ENCODE data around the gene WDFY4. TPM values are rescaled to one million over a fixed set of nuclear protein-coding genes. Genes with fewer than 3 reads are reported as not detected.

WDFY4 gene
- total RNA-seq, 1 experiment from 2014 or later = not detected

DNA sequence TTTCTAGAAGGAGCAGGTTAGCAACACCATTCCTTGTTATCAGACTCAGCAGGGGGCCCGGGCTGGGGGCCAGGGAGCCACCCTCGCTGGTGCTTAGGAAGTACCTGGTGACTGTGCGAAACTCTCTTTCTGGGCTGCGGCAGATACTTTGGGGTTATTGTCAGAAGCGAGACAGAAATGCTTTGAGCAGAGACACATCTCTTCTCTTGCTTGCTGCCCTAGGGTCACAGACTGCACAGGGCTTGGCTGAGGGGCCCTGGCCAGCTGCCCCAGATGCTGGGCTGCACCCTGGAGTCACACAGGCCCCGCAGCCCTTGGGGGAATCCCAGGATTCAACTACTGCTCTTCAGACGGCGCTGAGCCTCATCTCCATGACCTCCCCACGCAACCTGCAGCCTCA is 91.9 kb downstream of the WDFY4 start:
- peaks cover 10 to 13% of the 10 kb centered on the region in 2 experiments for H3K4me1 Mint-ChIP-seq
- H3K79me2 ChIP-seq (ENCODE audit: insufficient read depth, low read length) = no peaks in the 10 kb centered on the region
- no CpG with 5 or more reads among the region's 9 CpGs for WGBS (ENCODE audit: extremely low coverage, insufficient read length, low lambda C conversion rate)

More for the DNA sequence above, 91.9 kb downstream of the WDFY4 start:
- Histone ChIP-seq H3K9me3 (ENCODE audit: control insufficient read depth, low read depth, low read length) (no peaks in the 10 kb centered on the region), H3K4ac (ENCODE audit: low read depth, low read length) (no peak overlapping the region), H3K23ac (ENCODE audit: insufficient read length, low read depth, low read length) (no peak overlapping the region), H3K4me1 (ENCODE audit: insufficient read depth, low read length) (no peaks in the 10 kb centered on the region), H2BK120ac (ENCODE audit: low read depth, low read length, poor library complexity, severe bottlenecking) (no peak overlapping the region), H2BK15ac (ENCODE audit: low read depth, low read length) (no peak overlapping the region), H3K4me2 (ENCODE audit: insufficient read depth, insufficient read length, low read length) (no peak overlapping the region), H2AK5ac (ENCODE audit: insufficient read length, low read length) (no peak overlapping the region), H3K56ac (ENCODE audit: insufficient read length, low read depth, low read length) (no peak overlapping the region), H3K9ac (ENCODE audit: extremely low read depth, insufficient read length, low read length) (no peak overlapping the region), H2AFZ (ENCODE audit: low read length) (no peak overlapping the region), H3K23me2 (ENCODE audit: insufficient read length, low read depth, low read length, poor library complexity, severe bottlenecking) (no peaks in the 10 kb centered on the region), H2BK20ac (ENCODE audit: low read depth, low read length, poor library complexity, severe bottlenecking) (no peak overlapping the region), H4K91ac (ENCODE audit: insufficient read length, low read depth, low read length) (no peak overlapping the region), H3K27ac (ENCODE audit: insufficient read length, low read depth, low read length) (no peak overlapping the region), H4K20me1 (ENCODE audit: control insufficient read depth, insufficient read depth, insufficient read length) (peaks cover 2% of the 10 kb centered on the region), H2BK5ac (ENCODE audit: insufficient read length, low read length) (no peak overlapping the region), H3K27me3 (ENCODE audit: insufficient read depth, low read length) (no peaks in the 10 kb centered on the region), H3K18ac (ENCODE audit: insufficient read length, low read depth, low read length) (no peak overlapping the region), H3K79me1 (ENCODE audit: insufficient read depth, low read depth, low read length, poor library complexity, severe bottlenecking) (no peaks in the 10 kb centered on the region), H2BK12ac (ENCODE audit: insufficient read length, low read depth, low read length) (no peak overlapping the region), H4K8ac (replicated peaks; ENCODE audit: insufficient read length, low read depth, low read length) (no peak overlapping the region), H4K5ac (ENCODE audit: insufficient read length, low read depth, low read length) (no peak overlapping the region), H3K14ac (ENCODE audit: insufficient read depth, low read length) (no peak overlapping the region), H3T11ph (ENCODE audit: low read length) (no peak overlapping the region)
- Mint-ChIP-seq H3K4me3 (no peak overlapping the region), H3K27ac (no peak overlapping the region), H3K27me3 (ENCODE audit: low read depth) (no peaks in the 10 kb centered on the region; the same call in 1 of the 2 replicates), H3K36me3 (ENCODE audit: insufficient read depth in 1 of 3, low read depth in 3 of 3) (no peaks in the 10 kb centered on the region; a peak in 1 of 7 replicates), H3K9me3 (no peaks in the 10 kb centered on the region; a peak in 1 of 5 replicates)
- no peak for DNase-seq
- TF ChIP-seq, protein P1, sequence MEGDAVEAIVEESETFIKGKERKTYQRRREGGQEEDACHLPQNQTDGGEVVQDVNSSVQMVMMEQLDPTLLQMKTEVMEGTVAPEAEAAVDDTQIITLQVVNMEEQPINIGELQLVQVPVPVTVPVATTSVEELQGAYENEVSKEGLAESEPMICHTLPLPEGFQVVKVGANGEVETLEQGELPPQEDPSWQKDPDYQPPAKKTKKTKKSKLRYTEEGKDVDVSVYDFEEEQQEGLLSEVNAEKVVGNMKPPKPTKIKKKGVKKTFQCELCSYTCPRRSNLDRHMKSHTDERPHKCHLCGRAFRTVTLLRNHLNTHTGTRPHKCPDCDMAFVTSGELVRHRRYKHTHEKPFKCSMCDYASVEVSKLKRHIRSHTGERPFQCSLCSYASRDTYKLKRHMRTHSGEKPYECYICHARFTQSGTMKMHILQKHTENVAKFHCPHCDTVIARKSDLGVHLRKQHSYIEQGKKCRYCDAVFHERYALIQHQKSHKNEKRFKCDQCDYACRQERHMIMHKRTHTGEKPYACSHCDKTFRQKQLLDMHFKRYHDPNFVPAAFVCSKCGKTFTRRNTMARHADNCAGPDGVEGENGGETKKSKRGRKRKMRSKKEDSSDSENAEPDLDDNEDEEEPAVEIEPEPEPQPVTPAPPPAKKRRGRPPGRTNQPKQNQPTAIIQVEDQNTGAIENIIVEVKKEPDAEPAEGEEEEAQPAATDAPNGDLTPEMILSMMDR (conservative IDR thresholded peaks at IDR 0.05) = no peak

Data from H9 (cell line).